Karpas-422 (cell line): ENCODE results near the gene MTHFD2L. TPM values are rescaled to one million over a fixed set of nuclear protein-coding genes. Genes with fewer than 3 reads are reported as not detected.

Experiments
- DNase-seq: peaks from one replicate; pipeline ENCODE4 v3.0.0-alpha.2; 2015
- H2AFZ ChIP-seq: fragments of 200-600 bp; sonication (generic); 2 replicates; pipeline ENCODE4 v1.6.1; 2014; ENCODE audit warnings: antibody characterized with exemption, low read length, mixed read lengths
- H3K27ac ChIP-seq: fragments of 200-600 bp; sonication (generic); 2 replicates; pipeline ENCODE4 v1.5.1; 2014; ENCODE audit warnings: mild to moderate bottlenecking, low read length, moderate library complexity
- H3K27me3 ChIP-seq: fragments of 200-600 bp; sonication (generic); 2 replicates; pipeline ENCODE4 v1.6.1; 2014; ENCODE audit warnings: low read length, mixed read lengths
- H3K36me3 ChIP-seq: fragments of 200-600 bp; sonication (generic); 2 replicates; pipeline ENCODE4 v1.6.1; 2014; ENCODE audit warnings: low read length, mixed read lengths; ENCODE audit not compliant: insufficient read depth
- H3K4me1 ChIP-seq: fragments of 200-600 bp; sonication (generic); 2 replicates; pipeline ENCODE4 v1.6.1; 2014; ENCODE audit warnings: mild to moderate bottlenecking, low read length, mixed read lengths
- H3K4me2 ChIP-seq: fragments of 200-600 bp; sonication (generic); 2 replicates; pipeline ENCODE4 v1.6.1; 2014; ENCODE audit warnings: low read length, low read depth, mild to moderate bottlenecking; ENCODE audit not compliant: poor library complexity, severe bottlenecking
- H3K4me3 ChIP-seq: fragments of 200-600 bp; sonication (generic); 2 replicates; pipeline ENCODE4 v1.5.1; 2014; ENCODE audit warnings: mild to moderate bottlenecking, antibody characterized with exemption, low read length, mixed read lengths
- H3K79me2 ChIP-seq: fragments of 200-600 bp; sonication (generic); 2 replicates; pipeline ENCODE4 v1.6.1; 2014; ENCODE audit warnings: mild to moderate bottlenecking, low read length, mixed read lengths
- H3K9ac ChIP-seq: fragments of 200-600 bp; sonication (generic); 2 replicates; pipeline ENCODE4 v1.6.0; 2014; ENCODE audit warnings: low read length
- H3K9me2 ChIP-seq: fragments of 200-600 bp; sonication (generic), shearing (Covaris generic); replicated peaks from 2 replicates; pipeline ENCODE4 v1.6.0; 2014; ENCODE audit warnings: mild to moderate bottlenecking, low read length, moderate library complexity; ENCODE audit not compliant: insufficient read depth
- H3K9me3 ChIP-seq: fragments of 300-700, 200-600 bp; sonication (generic); 2 replicates; pipeline ENCODE4 v1.6.1; 2014; ENCODE audit warnings: low read length, mixed read lengths
- H4K20me1 ChIP-seq: fragments of 200-600 bp; sonication (generic); 2 replicates; pipeline ENCODE4 v1.6.1; 2014; ENCODE audit warnings: mild to moderate bottlenecking, antibody characterized with exemption, low read length, low read depth; ENCODE audit not compliant: insufficient read depth
- total RNA-seq: library from RNA; depleted of rRNA; stranded (reverse); fragments of >200 nt; shearing (Covaris generic); gene quantifications from 2 replicates; pipeline ENCODE4 v1.2.3, GENCODE V29; 2014; ENCODE audit warnings: low replicate concordance; rRNA removed

MTHFD2L gene
- 10.5 and 23.6 TPM in 2 replicates for total RNA-seq

- Histone ChIP-seq H3K4me3 (peak within 1 kb of the TSS; percentile 72), H4K20me1 (peaks cover 8% of the 10 kb centered on the region; the same call in 1 of the 2 replicates), H3K27ac (no peak within 1 kb of the TSS), H3K9ac (peak within 1 kb of the TSS; percentile 75), H3K27me3 (no peaks in the 10 kb centered on the region), H3K4me1 (peaks cover 17% of the 10 kb centered on the region), H3K4me2 (peak within 1 kb of the TSS; percentile 79), H3K9me2 (no peaks in the 10 kb centered on the region), H3K79me2 (peaks cover 24% of the 10 kb centered on the region), H2AFZ (peak within 1 kb of the TSS; percentile 97), H3K36me3 (peaks cover 26% of the 10 kb centered on the region), H3K9me3 (no peaks in the 10 kb centered on the region)
- peak; percentile 94 for DNase-seq
Observed at GRCh38 chr4:74157561-74158465, at the start of gene MTHFD2L. Gene MTHFD2L, plus strand, starts transcription at chr4:74158118. Its CDS starts 21 bp downstream, at chr4:74158139.

- H3K4me1 ChIP-seq, result no peaks in the 10 kb centered on the region
Observed at GRCh38 chr4:74108457-74109115, 49.3 kb upstream of the MTHFD2L start.

DNA sequence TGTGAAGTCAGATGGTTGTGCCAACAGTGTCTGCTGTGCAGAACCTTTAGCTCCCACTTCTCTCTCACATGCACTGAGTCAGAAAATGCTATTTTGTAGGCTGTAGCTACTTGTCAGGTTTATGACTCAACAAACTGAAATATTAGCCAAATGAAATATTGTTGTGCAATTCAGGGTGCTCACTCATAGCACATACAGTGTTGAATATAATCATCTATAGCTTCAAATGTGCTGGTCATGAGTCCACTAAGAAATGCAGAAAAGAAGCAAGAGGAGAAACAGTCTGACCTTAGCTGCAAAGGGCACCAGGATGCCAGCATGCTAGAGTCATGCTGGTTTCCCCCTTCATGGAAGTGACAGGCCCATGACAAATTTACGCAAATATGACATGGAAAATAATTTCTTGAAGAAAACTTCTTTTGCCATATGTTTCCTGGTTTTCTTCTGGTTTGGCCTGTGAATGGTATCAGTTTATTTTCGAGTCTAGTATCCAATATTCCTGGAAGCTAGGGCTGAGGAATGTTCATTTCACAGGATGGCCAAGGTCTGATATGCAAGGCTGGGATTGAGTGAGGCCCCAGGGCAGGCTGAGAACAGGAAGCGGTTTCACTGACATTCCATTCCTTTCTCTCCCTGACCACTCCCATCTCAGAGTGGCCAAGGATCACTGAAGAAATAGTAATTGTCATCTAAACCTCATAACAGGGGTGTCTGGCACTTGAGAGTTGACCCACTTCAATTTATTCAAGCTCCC is 48.6 kb upstream of the MTHFD2L start:
- DNase-seq, result no peak
- Histone ChIP-seq H3K9me2 (no peaks in the 10 kb centered on the region), H3K27ac (no peak overlapping the region), H3K4me1 (no peaks in the 10 kb centered on the region), H3K9me3 (no peaks in the 10 kb centered on the region), H3K36me3 (no peaks in the 10 kb centered on the region), H3K4me2 (no peak overlapping the region), H3K9ac (no peak overlapping the region), H3K27me3 (no peaks in the 10 kb centered on the region), H2AFZ (no peak overlapping the region), H3K79me2 (no peaks in the 10 kb centered on the region), H3K4me3 (no peak overlapping the region), H4K20me1 (no peaks in the 10 kb centered on the region)

More at GRCh38 chr4:74108457-74109115, 49.3 kb upstream of the MTHFD2L start:
- no peak for DNase-seq
- Histone ChIP-seq H3K4me2 (no peak overlapping the region), H3K79me2 (no peaks in the 10 kb centered on the region), H3K9me2 (no peaks in the 10 kb centered on the region), H4K20me1 (no peaks in the 10 kb centered on the region), H3K9ac (no peak overlapping the region), H3K4me3 (no peak overlapping the region), H3K27me3 (no peaks in the 10 kb centered on the region), H3K36me3 (no peaks in the 10 kb centered on the region), H2AFZ (no peak overlapping the region), H3K27ac (no peak overlapping the region), H3K9me3 (no peaks in the 10 kb centered on the region)

- Histone ChIP-seq H3K27me3 (no peaks in the 10 kb centered on the region), H3K36me3 (no peaks in the 10 kb centered on the region), H2AFZ (no peak overlapping the region), H3K27ac (no peak overlapping the region), H3K79me2 (no peaks in the 10 kb centered on the region), H3K9me2 (no peaks in the 10 kb centered on the region), H3K9me3 (no peaks in the 10 kb centered on the region), H3K9ac (no peak overlapping the region), H3K4me1 (no peaks in the 10 kb centered on the region), H3K4me3 (no peak overlapping the region), H3K4me2 (no peak overlapping the region), H4K20me1 (no peaks in the 10 kb centered on the region)
- no peak for DNase-seq
Observed at GRCh38 chr4:74109870-74110605, 47.9 kb upstream of the MTHFD2L start.

- no peaks in the 10 kb centered on the region for H4K20me1 ChIP-seq
- no peak overlapping the region for H3K9ac ChIP-seq
- H3K27me3 ChIP-seq, result no peaks in the 10 kb centered on the region
- H3K4me2 ChIP-seq, result no peak overlapping the region
- H3K27ac ChIP-seq, result no peak overlapping the region
- DNase-seq, result no peak
- H3K36me3 ChIP-seq, result no peaks in the 10 kb centered on the region
- no peak overlapping the region for H3K4me3 ChIP-seq
- H3K79me2 ChIP-seq, result no peaks in the 10 kb centered on the region
- H3K4me1 ChIP-seq, result no peaks in the 10 kb centered on the region
- H3K9me3 ChIP-seq, result no peaks in the 10 kb centered on the region
- no peaks in the 10 kb centered on the region for H3K9me2 ChIP-seq
- H2AFZ ChIP-seq, result no peak overlapping the region
Observed at GRCh38 chr4:74110670-74111069, 47.2 kb upstream of the MTHFD2L start.

GRCh38 chr4:74111306-74111975 is 46.5 kb upstream of the MTHFD2L start:
- Histone ChIP-seq H3K27ac (no peak overlapping the region), H3K36me3 (no peaks in the 10 kb centered on the region), H3K4me3 (no peak overlapping the region), H2AFZ (no peak overlapping the region), H3K4me1 (no peaks in the 10 kb centered on the region), H4K20me1 (no peaks in the 10 kb centered on the region), H3K27me3 (no peaks in the 10 kb centered on the region), H3K9ac (no peak overlapping the region), H3K79me2 (no peaks in the 10 kb centered on the region), H3K9me2 (no peaks in the 10 kb centered on the region), H3K9me3 (no peaks in the 10 kb centered on the region), H3K4me2 (no peak overlapping the region)
- DNase-seq, result no peak

DNA sequence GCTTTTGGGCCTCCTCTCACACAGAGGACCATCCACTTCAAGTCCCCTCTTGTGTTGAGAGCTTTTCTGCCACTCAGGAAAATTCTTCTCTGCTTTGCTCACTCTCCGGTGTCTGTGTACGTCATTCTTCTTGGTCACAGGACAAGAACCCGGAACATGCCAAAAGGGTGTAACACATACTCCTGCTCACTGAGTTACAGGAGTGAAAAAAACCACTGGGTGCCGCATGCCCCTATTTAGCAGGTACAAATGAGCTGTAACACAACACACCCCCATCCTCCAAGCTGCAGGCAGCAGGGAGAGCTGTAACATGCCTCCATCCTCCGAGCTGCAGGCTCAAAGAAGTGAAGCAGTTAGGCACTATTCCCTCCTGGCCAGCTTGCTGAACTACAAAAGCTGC is 45.9 kb upstream of the MTHFD2L start:
- no peak overlapping the region for H3K4me2 ChIP-seq
- no peak overlapping the region for H3K9ac ChIP-seq
- H3K4me3 ChIP-seq, result no peak overlapping the region
- H3K79me2 ChIP-seq, result no peaks in the 10 kb centered on the region
- no peak overlapping the region for H3K27ac ChIP-seq
- no peaks in the 10 kb centered on the region for H3K4me1 ChIP-seq
- no peaks in the 10 kb centered on the region for H3K27me3 ChIP-seq
- DNase-seq, result no peak
- H4K20me1 ChIP-seq, result no peaks in the 10 kb centered on the region
- H2AFZ ChIP-seq, result no peak overlapping the region
- no peaks in the 10 kb centered on the region for H3K36me3 ChIP-seq
- H3K9me2 ChIP-seq, result no peaks in the 10 kb centered on the region
- no peaks in the 10 kb centered on the region for H3K9me3 ChIP-seq
